ENCODE measurements around the gene SPZ1.

GRCh38 chr5:80319702-80320101 lies at the start of gene SPZ1:
- TF ChIP-seq, protein P1, sequence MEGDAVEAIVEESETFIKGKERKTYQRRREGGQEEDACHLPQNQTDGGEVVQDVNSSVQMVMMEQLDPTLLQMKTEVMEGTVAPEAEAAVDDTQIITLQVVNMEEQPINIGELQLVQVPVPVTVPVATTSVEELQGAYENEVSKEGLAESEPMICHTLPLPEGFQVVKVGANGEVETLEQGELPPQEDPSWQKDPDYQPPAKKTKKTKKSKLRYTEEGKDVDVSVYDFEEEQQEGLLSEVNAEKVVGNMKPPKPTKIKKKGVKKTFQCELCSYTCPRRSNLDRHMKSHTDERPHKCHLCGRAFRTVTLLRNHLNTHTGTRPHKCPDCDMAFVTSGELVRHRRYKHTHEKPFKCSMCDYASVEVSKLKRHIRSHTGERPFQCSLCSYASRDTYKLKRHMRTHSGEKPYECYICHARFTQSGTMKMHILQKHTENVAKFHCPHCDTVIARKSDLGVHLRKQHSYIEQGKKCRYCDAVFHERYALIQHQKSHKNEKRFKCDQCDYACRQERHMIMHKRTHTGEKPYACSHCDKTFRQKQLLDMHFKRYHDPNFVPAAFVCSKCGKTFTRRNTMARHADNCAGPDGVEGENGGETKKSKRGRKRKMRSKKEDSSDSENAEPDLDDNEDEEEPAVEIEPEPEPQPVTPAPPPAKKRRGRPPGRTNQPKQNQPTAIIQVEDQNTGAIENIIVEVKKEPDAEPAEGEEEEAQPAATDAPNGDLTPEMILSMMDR (IDR thresholded peaks at IDR 0.05), result no peak
- TF ChIP-seq EZH2phosphoT487 (IDR thresholded peaks at IDR 0.05) (no peak), EZH2 (IDR thresholded peaks at IDR 0.05) (no peak)

Measured in neural progenitor cell (in vitro differentiated cells).